Upper lobe of left lung (tissue), 4 donors: ENCODE measurements around the gene ZNF787.

ENCODE experiments used
- CTCF ChIP-seq, 6 experiments: fragments of 450-650 bp in 4 of 6; fragments of 200-600 bp in 2 of 6; sonication (generic) in 2 of 6; IDR thresholded peaks; one replicate each; pipeline ENCODE4 v1.5.1; 2016 to 2019; ENCODE audit warnings: antibody characterized with exemption in 6 of 6
- EP300 ChIP-seq, 4 donors: sonication (generic); formaldehyde crosslinking; IDR thresholded peaks; one replicate each; pipeline ENCODE4 v1.5.1; 2017; ENCODE audit warnings: antibody characterized with exemption in 4 of 4, control low read depth in 2 of 4
- POLR2A ChIP-seq, 4 donors: fragments of 450-650 bp; IDR thresholded peaks; one replicate each; pipeline ENCODE4 v1.5.1; 2016 to 2017; ENCODE audit warnings: antibody characterized with exemption in 4 of 4, mild to moderate bottlenecking in 2 of 4
- POLR2AphosphoS5 ChIP-seq, 2 donors: sonication (generic); formaldehyde crosslinking; IDR thresholded peaks; one replicate each; pipeline ENCODE4 v1.5.1; 2017; ENCODE audit warnings: antibody characterized with exemption in 2 of 2

- TF ChIP-seq CTCF (IDR thresholded peaks at IDR 0.05) = no peak
- no peak for TF ChIP-seq POLR2A (IDR thresholded peaks at IDR 0.05)
- TF ChIP-seq EP300 (IDR thresholded peaks at IDR 0.05) = no peak
- no peak for TF ChIP-seq POLR2AphosphoS5 (IDR thresholded peaks at IDR 0.05)
These were observed 23.7 kb upstream of the ZNF787 start for GRCh38 chr19:56144831-56145230.
